ENCODE measurements around the gene PACRG. TPM values are rescaled to one million over a fixed set of nuclear protein-coding genes. Genes with fewer than 3 reads are reported as not detected.

PACRG gene
- total RNA-seq, 1 donor, result 1.4 TPM

DNA sequence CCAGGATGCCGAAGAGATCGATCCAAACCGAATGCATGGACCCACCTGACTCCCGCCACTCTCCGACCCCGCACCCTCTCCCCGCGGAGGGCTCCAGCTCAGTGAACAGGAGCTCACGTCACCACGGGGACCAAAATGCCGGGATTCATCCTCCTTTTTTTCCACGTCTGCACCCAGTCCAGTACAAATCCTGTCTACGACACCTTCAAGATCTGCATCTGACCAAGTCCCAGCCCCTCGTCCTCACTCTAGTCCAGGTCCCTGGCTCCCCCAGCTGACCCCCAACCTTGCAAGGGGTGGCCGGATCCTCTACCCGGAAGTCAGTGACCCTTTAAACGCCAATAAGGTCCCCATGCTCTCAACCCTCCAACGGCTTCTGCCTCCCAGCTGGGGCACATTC, 593.9 kb downstream of the PACRG start:
- Histone ChIP-seq H3K27me3 (ENCODE audit: insufficient read depth, low read length) (no peaks in the 10 kb centered on the region), H3K4me3 (ENCODE audit: insufficient read depth, low read length) (no peak overlapping the region), H2AFZ (ENCODE audit: low read length) (no peak overlapping the region), H3K79me2 (ENCODE audit: insufficient read depth, low read length) (no peaks in the 10 kb centered on the region), H4K20me1 (ENCODE audit: insufficient read depth, low read length) (no peaks in the 10 kb centered on the region), H3K9me3 (ENCODE audit: low read depth, low read length) (no peaks in the 10 kb centered on the region), H3K36me3 (ENCODE audit: insufficient read depth, low read length) (no peaks in the 10 kb centered on the region), H3K27ac (ENCODE audit: low read depth, low read length) (no peak overlapping the region), H3K4me1 (ENCODE audit: insufficient read depth, low read length) (peaks cover 13% of the 10 kb centered on the region), H3K4me2 (ENCODE audit: insufficient read depth, low read length) (no peak overlapping the region)
- TF ChIP-seq, protein P1, sequence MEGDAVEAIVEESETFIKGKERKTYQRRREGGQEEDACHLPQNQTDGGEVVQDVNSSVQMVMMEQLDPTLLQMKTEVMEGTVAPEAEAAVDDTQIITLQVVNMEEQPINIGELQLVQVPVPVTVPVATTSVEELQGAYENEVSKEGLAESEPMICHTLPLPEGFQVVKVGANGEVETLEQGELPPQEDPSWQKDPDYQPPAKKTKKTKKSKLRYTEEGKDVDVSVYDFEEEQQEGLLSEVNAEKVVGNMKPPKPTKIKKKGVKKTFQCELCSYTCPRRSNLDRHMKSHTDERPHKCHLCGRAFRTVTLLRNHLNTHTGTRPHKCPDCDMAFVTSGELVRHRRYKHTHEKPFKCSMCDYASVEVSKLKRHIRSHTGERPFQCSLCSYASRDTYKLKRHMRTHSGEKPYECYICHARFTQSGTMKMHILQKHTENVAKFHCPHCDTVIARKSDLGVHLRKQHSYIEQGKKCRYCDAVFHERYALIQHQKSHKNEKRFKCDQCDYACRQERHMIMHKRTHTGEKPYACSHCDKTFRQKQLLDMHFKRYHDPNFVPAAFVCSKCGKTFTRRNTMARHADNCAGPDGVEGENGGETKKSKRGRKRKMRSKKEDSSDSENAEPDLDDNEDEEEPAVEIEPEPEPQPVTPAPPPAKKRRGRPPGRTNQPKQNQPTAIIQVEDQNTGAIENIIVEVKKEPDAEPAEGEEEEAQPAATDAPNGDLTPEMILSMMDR (IDR thresholded peaks at IDR 0.05; ENCODE audit: extremely low read depth, low read depth, low read length), result no peak
- no peak for DNase-seq (ENCODE audit: insufficient read length, low spot score, missing footprints)

DNA sequence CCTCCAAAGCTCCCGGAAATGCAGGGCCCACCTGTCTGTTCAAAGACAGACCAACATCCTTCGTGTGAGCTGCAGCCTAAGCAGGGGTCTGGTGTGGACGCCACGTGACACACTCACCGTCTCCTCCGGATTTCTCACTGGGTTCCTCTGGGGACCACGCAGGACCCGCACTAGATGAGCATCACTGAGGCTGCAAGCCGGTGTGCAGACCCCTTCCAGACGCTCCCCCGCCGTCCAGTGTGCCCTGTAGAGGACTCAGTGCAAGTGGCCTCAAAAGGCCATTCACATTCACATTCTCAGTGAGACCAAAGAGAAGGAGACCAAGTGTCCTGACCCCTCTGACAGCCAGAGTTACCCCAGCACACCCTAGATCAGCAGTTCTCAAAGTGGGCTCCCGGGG, 595.5 kb downstream of the PACRG start:
- Histone ChIP-seq H3K4me3 (ENCODE audit: insufficient read depth, low read length) (no peak overlapping the region), H3K27me3 (ENCODE audit: insufficient read depth, low read length) (no peaks in the 10 kb centered on the region), H2AFZ (ENCODE audit: low read length) (no peak overlapping the region), H3K4me1 (ENCODE audit: insufficient read depth, low read length) (peaks cover 13% of the 10 kb centered on the region), H3K9me3 (ENCODE audit: low read depth, low read length) (no peaks in the 10 kb centered on the region), H3K27ac (ENCODE audit: low read depth, low read length) (no peak overlapping the region), H3K79me2 (ENCODE audit: insufficient read depth, low read length) (no peaks in the 10 kb centered on the region), H4K20me1 (ENCODE audit: insufficient read depth, low read length) (no peaks in the 10 kb centered on the region), H3K36me3 (ENCODE audit: insufficient read depth, low read length) (no peaks in the 10 kb centered on the region), H3K4me2 (ENCODE audit: insufficient read depth, low read length) (no peak overlapping the region)
- TF ChIP-seq, protein P1 (IDR thresholded peaks at IDR 0.05; ENCODE audit: extremely low read depth, low read depth, low read length), result no peak
- DNase-seq (ENCODE audit: insufficient read length, low spot score, missing footprints), result no peak

DNA sequence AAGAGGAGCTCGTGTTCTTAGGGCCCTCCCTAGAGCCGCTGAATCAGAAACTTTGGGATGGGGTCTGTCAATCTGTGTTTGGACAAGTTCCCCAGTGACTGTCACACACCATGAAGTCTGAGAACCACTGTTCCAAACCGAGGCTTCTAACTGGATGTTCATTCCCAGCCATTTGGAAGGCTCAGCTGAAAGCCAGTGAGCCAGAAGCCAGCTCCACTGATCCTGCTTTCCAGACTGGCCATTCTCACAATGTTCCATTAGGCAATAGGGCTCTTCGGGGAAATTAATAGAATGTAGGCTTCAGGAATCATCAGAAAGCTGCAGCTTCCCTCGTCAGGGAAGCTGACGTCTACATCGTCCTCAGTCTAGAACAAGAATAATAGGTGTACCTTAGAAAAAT, 595.9 kb downstream of the PACRG start:
- H3K79me2 ChIP-seq (ENCODE audit: insufficient read depth, low read length), result no peaks in the 10 kb centered on the region
- H3K4me1 ChIP-seq (ENCODE audit: insufficient read depth, low read length), result peaks cover 13% of the 10 kb centered on the region
- H3K9me3 ChIP-seq (ENCODE audit: low read depth, low read length), result no peaks in the 10 kb centered on the region
- H3K4me3 ChIP-seq (ENCODE audit: insufficient read depth, low read length), result no peak overlapping the region
- TF ChIP-seq, protein P1 (IDR thresholded peaks at IDR 0.05; ENCODE audit: extremely low read depth, low read depth, low read length), result no peak
- no peaks in the 10 kb centered on the region for H4K20me1 ChIP-seq (ENCODE audit: insufficient read depth, low read length)
- no peak overlapping the region for H3K4me2 ChIP-seq (ENCODE audit: insufficient read depth, low read length)
- H3K27me3 ChIP-seq (ENCODE audit: insufficient read depth, low read length), result no peaks in the 10 kb centered on the region
- H2AFZ ChIP-seq (ENCODE audit: low read length), result no peak overlapping the region
- no peak overlapping the region for H3K27ac ChIP-seq (ENCODE audit: low read depth, low read length)
- DNase-seq (ENCODE audit: insufficient read length, low spot score, missing footprints), result no peak
- no peaks in the 10 kb centered on the region for H3K36me3 ChIP-seq (ENCODE audit: insufficient read depth, low read length)

DNA sequence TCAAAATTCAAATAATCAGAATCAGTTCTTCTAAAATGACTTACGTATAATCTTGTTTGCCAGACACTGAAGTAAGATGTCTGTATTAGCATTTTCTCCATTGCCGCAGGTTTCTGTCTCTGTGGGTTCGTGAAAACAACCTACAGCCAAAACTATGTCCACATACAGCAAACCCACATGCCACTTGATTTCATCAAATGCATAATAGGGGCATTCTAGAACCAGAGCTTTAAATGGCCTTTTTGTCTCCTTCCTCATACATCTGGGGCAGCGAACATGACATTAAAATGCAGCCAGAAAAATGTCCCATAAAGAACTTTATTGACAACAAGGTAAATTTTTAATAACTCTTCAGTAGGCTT, 596.5 kb downstream of the PACRG start:
- no peak overlapping the region for H2AFZ ChIP-seq (ENCODE audit: low read length)
- no peaks in the 10 kb centered on the region for H3K27me3 ChIP-seq (ENCODE audit: insufficient read depth, low read length)
- H3K4me2 ChIP-seq (ENCODE audit: insufficient read depth, low read length), result peak overlapping the region; percentile 77
- no peaks in the 10 kb centered on the region for H4K20me1 ChIP-seq (ENCODE audit: insufficient read depth, low read length)
- TF ChIP-seq, protein P1 (IDR thresholded peaks at IDR 0.05; ENCODE audit: extremely low read depth, low read depth, low read length), result no peak
- no peak overlapping the region for H3K4me3 ChIP-seq (ENCODE audit: insufficient read depth, low read length)
- no peak overlapping the region for H3K27ac ChIP-seq (ENCODE audit: low read depth, low read length)
- no peaks in the 10 kb centered on the region for H3K36me3 ChIP-seq (ENCODE audit: insufficient read depth, low read length)
- no peaks in the 10 kb centered on the region for H3K9me3 ChIP-seq (ENCODE audit: low read depth, low read length)
- DNase-seq (ENCODE audit: insufficient read length, low spot score, missing footprints), result no peak
- H3K4me1 ChIP-seq (ENCODE audit: insufficient read depth, low read length), result peaks cover 13% of the 10 kb centered on the region
- no peaks in the 10 kb centered on the region for H3K79me2 ChIP-seq (ENCODE audit: insufficient read depth, low read length)
